HPDE6-E6E7 (cell line): ENCODE data around the gene OPCML.
A peak's percentile ranks its signal among the peaks of the same experiment; 100 is the strongest.

Experiments
- DNase-seq: peaks from one replicate; pipeline ENCODE4 v3.0.0; 2011; ENCODE audit warnings: missing footprints; ENCODE audit errors: extremely low spot score

Gene OPCML

GRCh38 chr11:132942611-132943356 is 589.5 kb downstream of the OPCML start:
- no peak for DNase-seq

GRCh38 chr11:132941761-132942160 is 590.5 kb downstream of the OPCML start:
- no peak for DNase-seq

- no peak for DNase-seq
Measured at GRCh38 chr11:132941024-132941646, 591.2 kb downstream of the OPCML start.

GRCh38 chr11:132937016-132937415 is 595.3 kb downstream of the OPCML start:
- DNase-seq: no peak

- DNase-seq: no peak
Measured at GRCh38 chr11:132935383-132935782, 596.9 kb downstream of the OPCML start.

DNA sequence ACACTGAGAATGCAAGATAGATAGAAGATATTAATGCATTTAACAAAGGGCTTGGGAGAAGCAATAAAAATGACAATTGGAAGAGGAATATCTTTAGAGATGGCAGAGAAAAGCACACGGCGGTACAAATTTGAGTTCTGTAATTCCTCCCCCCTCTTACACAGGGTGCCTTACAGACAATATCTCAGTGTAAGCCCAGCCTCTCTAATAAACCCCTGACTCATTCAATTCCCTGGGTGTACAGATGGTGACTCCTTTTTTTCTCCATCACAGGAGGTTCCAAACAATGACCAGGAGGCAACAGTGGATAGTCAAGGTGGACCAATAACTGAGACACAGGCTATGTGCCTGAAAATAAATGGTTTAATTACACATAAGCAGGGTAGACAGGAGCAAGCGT is 598.6 kb downstream of the OPCML start:
- no peak for DNase-seq

- DNase-seq: no peak
Measured at GRCh38 chr11:132925825-132926469, 606.4 kb downstream of the OPCML start.

GRCh38 chr11:132921597-132921996 is 610.7 kb downstream of the OPCML start:
- DNase-seq: no peak

DNA sequence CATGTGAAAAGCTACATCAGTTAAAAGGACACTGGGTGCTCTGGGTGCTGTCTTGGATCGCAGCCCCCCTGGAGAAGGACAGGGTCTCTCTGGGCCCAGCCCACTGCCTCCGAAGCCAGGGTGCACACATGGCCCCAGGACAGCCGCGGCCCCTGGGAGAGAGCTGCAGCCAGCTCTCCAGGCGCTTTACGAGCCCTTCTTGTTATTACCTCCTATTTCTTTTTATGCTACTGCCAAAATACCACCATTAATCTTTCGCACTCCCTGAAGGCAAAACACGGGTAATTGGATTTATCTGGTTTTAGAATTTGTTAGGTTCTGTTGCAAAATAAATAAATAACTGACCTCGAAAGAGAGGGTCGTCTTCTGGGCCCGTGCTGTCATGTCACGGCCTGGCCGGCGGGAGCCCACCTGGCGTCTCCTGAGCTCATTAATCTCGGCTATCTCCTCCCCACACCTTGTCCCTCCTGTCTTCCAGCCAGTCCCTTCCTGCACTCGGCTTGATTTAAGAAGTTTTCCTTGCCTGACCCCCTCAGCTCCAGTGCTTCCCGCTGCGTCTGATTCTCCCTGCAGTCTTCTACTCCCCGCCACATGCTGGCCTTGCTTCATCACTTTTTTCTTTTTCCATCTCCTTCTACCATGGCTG is 611.7 kb downstream of the OPCML start:
- DNase-seq: no peak

DNA sequence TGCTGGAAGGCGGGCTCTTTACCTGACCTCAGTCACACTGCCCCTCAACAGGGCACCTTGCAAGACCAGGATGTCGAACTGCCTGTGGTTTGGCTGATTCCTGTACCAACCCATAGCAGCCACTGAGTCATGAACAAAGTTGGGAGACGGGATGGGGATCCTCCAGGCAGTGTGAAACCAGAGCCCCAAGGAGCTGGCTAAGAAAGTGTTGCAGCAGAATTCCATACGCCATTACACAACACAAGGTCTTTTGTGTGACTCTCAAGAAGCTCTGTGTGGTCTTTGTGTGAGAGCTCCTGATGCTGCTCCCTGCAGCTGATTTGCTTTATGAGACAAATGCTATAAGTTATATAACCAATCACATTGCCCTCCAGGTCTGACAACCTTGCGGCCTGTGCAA is 617.7 kb downstream of the OPCML start:
- DNase-seq: no peak

DNA sequence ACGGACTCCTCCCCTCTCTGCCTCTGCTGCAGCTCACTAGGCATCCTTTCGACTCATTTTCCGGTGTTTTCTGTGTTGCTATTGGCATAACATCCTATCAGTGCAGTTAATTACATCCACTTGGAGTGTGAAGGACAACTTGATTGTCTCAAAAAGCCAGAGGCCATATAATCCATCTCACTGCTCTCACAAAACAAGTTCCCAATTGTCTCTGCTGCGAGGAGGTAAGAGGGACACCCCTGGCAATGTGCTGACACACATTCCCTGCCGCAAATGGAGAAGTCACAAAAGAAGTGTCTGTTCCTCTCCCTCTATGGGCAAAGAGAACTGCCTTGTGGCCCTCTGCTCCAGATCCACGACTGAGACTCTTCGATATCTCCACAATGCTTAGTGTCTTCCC is 618.4 kb downstream of the OPCML start:
- DNase-seq: no peak

- no peak for DNase-seq
Measured at GRCh38 chr11:132913295-132913694, 619.0 kb downstream of the OPCML start.

DNA sequence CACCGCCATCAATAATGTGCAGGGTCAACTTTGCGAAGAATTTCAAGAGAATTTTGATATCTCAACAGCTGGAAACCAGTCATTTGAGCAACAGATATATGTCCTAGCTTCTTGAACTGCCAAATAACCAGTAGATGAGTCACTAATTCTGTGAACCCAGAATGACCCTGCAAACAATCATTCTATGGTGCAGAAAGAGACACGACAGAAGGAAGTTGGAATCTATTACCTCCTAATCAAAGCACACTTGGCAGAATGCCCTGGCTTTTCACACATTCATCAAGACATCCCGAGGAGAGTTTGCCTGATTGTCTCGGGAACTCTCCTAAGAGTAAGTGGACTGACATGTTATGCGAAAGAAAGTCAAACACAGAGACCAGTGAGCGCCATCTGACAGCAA is 621.1 kb downstream of the OPCML start:
- DNase-seq: peak; percentile 37

DNA sequence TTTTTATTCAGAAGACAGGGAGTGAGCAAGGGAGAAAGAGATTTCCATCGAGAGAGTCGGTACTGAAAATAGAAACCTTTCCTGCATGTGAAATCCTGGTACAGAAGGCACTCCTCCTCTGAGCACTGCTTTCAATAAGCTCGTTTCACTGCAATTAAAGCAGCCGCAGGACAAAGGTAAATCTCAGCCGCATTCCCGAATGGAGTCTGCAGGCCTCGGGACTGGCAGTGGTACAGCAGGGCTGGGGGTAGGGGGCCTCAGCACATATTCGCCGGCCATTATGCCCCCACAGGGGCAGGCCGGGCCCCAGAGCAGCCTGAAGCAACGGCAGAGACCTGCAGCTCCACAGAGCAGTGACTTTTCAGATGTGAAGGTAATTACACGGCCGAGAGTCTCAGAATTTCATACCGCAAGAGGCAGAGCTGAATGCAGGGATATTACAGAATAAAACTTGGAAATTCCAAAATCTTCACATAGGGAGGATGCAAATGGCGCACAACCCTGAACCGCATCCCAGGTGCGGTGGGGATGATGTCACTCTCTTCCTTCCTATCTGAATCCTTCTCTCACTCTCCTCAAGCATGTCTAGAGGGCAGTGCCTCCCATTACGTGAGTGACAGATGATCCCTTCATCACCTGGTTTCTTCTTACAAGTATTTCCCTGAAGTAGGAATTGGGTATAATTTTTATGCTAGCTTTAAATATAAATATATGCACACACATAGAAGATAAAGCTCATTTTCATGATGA is 622.1 kb downstream of the OPCML start:
- DNase-seq: no peak

DNA sequence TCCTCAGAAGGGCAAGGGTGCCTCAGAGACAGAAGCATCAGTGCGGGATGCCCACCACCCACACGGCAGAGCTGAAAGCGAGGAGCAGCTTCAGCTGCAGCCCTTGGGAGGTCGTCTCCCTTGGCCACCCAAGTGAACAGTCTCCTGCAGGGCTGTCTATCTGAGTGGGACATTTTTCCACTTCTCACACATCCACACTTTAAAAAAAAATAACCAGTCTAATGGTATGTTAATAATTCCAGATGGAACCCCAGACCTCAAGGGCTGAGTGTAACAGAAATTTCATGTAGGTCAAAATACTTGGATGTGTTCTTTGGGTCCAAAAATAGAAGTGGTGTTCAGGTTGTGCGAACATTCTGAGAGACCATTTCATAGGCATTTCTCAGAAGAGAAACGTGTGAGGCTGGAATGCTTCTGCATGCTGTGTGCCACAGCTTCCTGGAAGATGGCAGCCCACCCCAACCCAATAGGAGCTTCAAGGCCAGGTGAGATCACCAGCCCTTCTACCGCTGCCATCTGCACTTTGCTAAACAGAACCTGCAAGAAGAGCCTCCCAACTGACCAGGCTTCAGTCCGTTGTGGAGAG is 623.2 kb downstream of the OPCML start:
- DNase-seq: no peak

DNA sequence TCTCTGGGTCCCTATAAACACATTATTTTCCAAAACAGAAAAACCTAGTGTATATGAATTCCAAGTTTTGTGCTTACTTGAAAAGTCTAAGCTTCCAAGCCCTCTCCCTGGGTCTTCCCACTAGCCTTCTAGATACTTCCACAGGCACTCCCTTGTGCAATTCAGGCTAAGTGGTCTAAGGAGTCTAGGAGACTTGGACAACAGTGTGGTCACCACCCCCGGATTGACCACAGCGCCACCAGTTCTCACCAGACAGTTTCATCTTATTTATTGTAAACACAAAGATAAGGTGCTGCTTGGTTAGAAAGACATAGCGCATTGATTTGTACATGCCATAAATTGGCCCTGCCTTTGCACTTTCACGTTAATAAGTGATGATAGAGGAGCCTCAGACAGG is 623.9 kb downstream of the OPCML start:
- no peak for DNase-seq

DNA sequence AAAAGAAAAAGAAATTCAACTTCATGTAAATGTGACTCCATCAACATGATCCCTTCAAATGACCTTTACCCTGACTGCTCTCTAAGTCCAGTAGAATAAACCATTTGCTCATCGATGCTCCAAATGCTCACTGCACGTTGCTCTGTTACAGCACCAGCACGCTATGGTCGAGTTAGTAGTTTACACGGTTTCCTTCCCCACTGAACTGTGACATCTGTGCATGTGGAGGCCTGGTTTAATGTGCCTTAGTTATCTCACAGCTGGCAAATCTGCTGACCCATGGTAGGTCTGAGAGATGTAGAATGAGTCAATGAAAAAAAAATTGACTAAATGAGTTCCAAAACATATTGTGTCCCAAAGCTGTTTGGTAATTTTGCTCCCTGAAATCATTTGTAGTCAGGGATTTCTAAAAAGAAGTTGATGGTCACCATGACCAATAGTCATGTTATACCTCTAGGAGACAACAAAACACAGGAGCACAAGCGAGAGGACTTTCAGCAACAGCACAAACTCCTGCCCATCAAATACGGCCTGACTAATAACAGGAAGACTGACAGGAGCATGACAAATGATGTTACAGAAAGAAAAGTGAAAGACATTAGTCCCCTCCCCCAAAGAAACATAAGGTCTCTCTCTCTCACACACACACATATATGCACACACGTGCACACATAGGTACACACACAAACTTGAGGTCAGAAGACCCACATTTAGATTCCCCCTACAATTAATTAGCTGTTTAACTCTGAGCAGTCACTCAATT is 624.5 kb downstream of the OPCML start:
- DNase-seq: no peak

DNA sequence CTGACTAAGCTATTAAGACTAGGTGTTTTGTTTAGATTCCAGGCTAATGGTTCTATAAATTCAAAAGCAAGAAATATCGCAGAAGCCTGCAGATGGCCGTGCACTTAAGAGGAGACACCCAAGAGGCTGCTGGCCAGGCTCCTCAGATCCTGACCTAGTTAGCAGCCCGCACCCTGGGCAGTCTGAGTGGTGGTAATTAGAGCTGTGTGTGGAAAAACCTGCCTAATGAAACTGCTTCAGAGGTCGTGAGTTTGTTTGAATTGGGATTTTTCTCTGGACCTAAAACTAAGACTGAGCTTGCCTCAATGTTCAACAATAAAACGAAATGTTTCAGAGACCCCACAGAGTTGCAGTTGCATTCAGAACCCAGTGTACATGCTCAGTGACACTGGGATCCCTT is 627.7 kb downstream of the OPCML start:
- no peak for DNase-seq

DNA sequence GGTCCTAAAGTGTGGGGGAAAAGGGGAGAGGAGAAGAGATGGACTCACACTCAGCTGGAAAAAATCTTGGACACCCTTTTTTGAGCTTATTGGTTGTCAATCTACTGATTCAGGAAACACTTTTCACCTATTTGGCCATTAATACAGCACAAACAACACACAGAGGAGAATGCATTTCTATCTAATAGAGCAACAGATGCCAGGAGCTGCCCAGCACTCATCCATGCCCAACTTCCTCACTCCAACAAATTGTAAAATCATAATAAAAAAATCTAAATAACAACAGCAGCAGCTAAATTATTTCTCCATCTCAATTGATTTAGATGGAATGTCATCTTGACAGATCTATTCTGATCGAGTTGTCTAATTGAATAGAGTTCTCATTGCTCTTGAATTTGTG is 628.2 kb downstream of the OPCML start:
- no peak for DNase-seq

DNA sequence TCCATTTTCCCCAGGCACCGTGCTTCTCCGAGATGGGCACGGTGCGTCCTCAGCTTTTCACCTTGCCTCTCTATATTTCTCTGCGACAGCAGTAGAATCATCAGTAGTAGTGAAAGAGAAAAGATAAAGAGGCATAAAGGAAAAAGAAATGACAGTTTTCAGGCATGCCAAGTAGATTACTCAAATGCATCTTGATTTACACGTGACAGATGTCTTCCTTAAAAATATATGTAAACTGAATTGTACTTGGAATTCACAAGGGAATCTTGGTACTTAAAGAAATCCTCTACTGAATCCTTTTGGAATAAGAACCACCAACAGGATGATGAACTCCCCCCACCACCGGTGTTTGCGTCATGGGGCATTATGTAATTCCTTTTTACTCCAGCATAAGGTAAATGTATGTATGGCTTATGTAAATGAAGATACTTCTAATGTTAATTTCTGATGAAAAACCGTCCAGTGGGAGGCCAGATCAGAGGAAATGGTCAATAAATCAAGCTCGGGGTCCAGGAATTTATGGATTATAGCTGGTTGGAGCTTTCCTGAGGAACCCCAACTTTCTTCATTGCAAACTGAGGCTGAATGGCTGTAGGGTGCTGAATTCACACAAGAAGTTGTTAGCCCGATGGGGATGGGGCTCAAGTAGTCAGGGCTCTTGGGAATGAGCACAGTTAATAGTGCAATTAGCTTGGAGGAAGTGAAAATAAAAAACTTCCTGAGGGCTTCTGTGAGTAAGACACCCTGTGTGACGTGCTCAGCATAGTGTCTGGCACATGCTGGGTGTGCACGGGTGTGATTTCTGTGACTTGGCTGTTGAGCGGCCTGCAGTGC is 630.4 kb downstream of the OPCML start:
- no peak for DNase-seq
